ENCODE data around the gene USP48.

The USP48 gene

GRCh38 chr1:21668232-21668950 lies 114.6 kb downstream of the USP48 start:
- no peak for DNase-seq (ENCODE audit: low read depth)

- no peak for DNase-seq (ENCODE audit: low read depth)
These were observed 115.4 kb downstream of the USP48 start for GRCh38 chr1:21667348-21668231.

- DNase-seq (ENCODE audit: low read depth), result no peak
These were observed 116.2 kb downstream of the USP48 start for GRCh38 chr1:21666576-21667320.

- DNase-seq (ENCODE audit: low read depth), result no peak
These were observed 117.0 kb downstream of the USP48 start for GRCh38 chr1:21665711-21666575.

- no peak for DNase-seq (ENCODE audit: low read depth)
These were observed 118.0 kb downstream of the USP48 start for GRCh38 chr1:21664806-21665588.

- no peak for DNase-seq (ENCODE audit: low read depth)
These were observed 118.8 kb downstream of the USP48 start for GRCh38 chr1:21663951-21664805.

GRCh38 chr1:21663248-21663950 lies 119.5 kb downstream of the USP48 start:
- no peak for DNase-seq (ENCODE audit: low read depth)

- DNase-seq (ENCODE audit: low read depth), result no peak
These were observed 120.3 kb downstream of the USP48 start for GRCh38 chr1:21662426-21663247.

GRCh38 chr1:21661886-21662285 lies 121.1 kb downstream of the USP48 start:
- no peak for DNase-seq (ENCODE audit: low read depth)

- no peak for DNase-seq (ENCODE audit: low read depth)
These were observed 123.0 kb downstream of the USP48 start for GRCh38 chr1:21659924-21660326.

- DNase-seq (ENCODE audit: low read depth), result no peak
These were observed 123.6 kb downstream of the USP48 start for GRCh38 chr1:21659099-21659923.

GRCh38 chr1:21657456-21658190 lies 125.3 kb downstream of the USP48 start:
- DNase-seq (ENCODE audit: low read depth), result no peak

GRCh38 chr1:21655748-21656147 lies 127.2 kb downstream of the USP48 start:
- DNase-seq (ENCODE audit: low read depth), result no peak

- DNase-seq (ENCODE audit: low read depth), result no peak
These were observed 127.7 kb downstream of the USP48 start for GRCh38 chr1:21655259-21655658.

- no peak for DNase-seq (ENCODE audit: low read depth)
These were observed 128.7 kb downstream of the USP48 start for GRCh38 chr1:21654209-21654608.

- no peak for DNase-seq (ENCODE audit: low read depth)
These were observed 129.2 kb downstream of the USP48 start for GRCh38 chr1:21653744-21654100.
